HG03432 (cell line): Measurements from ENCODE around the gene EBF4.

Experiments
- ATAC-seq: cut with Tn5 transposase; IDR thresholded peaks from one replicate; pipeline ENCODE4 v1.9.1; 2021; ENCODE audit warnings: mild to moderate bottlenecking, moderate library complexity; ENCODE audit not compliant: unreplicated experiment

The EBF4 gene

DNA sequence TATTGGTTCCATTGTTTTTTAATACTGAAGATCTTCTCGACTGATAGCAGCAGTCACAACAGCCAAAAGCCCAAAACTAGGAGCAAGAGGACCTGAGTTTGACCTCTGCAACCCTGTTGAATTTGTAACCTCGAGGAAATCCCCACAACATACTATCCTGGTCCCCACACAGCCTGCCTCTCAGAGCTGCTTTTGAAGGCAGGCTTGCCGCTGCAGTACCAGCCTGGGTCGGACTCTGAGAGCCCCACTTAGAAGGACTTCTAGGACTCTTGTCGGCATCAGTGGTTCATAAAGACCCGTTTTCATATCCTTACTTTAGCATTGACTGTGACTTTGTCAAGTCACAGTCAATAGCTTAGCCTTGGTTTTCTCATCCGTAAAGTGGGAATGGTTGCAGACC is 49.3 kb downstream of the EBF4 start:
- ATAC-seq: no peak

DNA sequence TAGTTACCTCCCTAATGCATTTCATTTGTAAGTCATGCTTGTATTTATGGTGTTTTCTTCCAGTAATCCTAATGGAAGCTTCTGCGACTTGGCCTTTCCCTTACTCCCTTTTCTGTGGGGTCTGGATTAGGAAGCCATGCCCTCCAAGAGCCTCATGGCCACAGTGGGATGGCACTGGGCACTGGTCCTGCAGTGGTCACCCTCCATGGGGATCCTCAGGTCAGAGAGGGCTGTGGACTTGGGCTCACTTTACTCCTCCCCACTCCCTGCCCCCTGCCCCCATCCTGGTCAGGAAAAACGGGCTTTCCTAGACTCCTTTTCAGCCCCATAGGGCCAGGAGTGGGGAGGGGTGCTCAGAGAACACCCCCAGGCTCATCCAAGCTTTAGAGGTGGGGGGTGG is 49.9 kb downstream of the EBF4 start:
- no peak for ATAC-seq

DNA sequence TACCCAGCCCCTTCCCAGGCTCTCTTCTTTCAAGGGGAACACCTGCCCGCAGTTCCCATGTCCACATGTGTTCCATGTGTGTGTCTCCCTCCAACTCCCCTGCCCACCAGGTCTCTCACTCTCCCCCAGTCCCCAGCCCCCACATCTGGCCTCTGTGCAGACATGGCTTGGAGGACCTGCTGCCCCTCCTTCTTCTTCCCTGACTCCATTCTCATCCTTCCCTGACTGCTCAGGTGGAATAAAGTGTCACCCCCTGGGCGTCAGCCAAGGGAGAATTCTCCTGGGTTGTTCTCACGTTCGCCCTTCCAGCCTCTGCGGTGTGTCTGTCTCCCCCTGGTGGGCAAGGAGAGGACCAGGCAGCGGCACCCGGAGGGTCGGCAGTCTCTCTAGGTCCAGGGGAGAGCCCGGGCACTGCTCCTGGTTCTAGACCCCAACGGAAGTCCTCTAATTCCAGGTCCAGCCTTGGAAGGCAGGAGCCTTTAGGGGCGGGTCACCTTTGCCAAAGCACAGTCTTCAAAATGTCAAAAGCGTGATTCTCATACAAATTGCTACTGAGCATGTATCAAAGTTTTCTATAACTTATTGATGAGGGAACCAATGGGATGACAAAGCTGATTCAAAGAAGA is 50.5 kb downstream of the EBF4 start:
- ATAC-seq: no peak

DNA sequence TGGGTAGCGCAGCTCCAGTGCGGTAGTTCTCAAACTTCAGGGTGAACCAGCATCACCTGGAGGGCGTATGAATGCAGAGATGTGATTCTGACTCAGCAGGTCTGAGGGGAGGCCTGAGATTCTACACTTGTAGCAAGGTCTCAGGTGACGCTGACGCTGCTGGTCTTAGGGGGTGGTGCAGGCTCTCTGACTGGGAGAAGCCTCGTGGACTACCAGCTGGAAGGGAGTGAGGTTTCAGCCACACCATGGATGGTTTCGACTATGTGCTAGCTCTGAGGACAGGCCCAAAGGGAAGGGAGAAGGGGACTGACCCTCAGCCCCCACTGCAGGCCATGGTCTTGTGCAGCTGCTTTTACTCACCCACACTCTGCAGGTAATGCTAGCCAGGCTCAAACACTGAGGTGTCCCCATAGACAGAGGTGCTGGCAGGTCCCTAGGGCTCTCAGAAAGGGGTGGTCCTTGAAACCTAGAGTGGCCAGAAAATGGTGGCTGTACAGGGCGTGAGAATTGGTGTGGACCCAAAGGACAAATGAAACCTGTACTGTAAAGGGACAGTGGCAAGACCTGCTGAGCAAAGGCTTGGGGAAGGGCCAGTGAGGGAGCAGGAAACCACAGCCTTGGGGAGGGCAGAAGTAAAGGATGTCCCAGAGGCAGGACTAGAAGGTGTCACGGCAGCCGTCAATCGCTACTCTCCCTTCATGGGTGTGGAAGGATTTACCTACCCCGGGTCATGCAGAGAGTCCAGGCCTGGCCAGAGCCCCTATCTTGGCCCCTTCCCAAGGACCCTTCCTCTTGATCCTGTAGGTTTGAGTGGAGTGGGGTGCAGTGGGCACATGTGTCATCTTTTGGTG is 52.7 kb downstream of the EBF4 start:
- ATAC-seq: no peak

DNA sequence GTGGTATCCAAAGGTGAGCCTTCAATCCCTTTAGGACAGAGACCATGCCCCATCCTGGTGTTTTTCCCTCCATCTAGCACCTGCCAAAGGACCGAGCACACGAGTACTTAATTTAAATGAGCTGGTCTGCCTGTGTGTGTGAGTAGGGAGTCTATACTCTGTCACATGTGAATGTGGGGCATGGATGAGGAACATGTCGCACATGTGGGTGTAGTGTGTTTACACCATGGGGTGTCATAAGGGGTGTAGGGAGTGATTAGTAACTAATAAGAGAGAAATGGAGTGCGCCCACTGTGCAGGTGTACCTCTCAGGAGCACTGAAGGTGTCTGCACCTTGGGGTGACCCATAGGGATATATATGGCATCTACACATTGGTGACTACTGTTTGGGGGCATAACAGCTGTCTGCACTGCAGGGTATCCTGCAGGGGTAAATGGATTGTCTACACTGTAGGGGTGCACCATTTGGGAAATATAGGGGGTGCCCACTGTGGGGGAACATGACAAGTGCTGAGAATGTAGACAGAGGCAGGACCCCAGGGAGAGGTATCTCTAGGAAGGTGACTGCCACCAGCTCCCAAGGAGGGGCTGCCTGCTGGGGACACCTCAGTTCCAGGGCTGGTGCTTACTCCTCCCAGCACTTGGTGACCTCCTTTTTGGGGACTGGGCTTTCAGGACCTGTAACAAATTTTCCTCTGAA is 53.5 kb downstream of the EBF4 start:
- no peak for ATAC-seq

DNA sequence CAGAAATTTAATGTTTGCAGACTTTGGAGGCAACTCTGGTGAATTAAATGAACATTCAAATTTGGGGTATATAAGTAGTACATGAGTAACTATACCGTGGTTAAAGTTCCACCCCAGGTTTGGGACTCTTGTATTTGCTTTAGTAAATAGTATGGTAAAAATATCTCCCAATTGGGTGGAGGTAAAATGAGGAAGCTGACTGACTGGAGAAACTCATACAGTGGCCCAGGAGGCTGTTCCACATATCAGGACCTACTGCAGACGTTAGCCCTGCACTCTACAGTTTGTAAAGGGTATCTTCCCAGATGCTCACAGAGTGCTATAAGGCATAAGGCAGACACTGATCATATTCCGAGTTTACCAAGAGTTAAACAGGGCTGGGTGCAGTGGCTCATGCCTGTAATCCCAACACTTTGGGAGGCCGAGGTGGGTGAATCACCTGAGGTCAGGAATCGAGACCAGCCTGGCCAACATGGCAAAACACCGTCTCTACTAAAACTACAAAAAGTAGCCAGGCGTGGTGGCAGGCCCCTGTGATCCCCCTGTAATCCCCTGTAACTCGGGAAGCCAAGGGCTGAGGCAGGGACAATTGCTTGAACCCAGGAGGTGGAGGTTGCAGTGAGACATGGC is 54.2 kb downstream of the EBF4 start:
- no peak for ATAC-seq

DNA sequence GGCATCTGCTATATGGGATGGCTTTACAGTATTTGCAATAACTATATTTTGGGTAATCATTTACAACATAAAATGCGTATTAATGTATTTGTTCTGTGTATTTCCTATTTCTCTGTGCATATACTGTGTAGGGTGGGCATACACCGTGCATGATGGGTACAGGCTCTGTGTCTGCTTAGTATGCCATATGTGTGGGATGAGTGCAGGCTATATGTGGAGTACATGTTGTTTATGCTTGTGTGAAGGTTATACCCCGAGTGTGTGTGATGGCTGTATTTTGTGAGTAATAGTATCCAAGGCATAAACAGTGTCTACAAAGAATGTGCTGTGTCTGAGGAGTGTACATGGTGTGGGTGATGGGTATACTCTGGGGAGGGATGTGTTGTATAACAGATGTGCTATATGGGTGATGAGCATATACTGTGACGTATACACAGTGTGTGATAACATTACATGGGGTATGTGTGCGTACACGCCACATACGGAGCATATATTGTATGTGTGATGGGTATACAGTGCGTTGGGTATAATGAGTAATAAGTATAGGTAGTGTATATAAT is 55.2 kb downstream of the EBF4 start:
- no peak for ATAC-seq

DNA sequence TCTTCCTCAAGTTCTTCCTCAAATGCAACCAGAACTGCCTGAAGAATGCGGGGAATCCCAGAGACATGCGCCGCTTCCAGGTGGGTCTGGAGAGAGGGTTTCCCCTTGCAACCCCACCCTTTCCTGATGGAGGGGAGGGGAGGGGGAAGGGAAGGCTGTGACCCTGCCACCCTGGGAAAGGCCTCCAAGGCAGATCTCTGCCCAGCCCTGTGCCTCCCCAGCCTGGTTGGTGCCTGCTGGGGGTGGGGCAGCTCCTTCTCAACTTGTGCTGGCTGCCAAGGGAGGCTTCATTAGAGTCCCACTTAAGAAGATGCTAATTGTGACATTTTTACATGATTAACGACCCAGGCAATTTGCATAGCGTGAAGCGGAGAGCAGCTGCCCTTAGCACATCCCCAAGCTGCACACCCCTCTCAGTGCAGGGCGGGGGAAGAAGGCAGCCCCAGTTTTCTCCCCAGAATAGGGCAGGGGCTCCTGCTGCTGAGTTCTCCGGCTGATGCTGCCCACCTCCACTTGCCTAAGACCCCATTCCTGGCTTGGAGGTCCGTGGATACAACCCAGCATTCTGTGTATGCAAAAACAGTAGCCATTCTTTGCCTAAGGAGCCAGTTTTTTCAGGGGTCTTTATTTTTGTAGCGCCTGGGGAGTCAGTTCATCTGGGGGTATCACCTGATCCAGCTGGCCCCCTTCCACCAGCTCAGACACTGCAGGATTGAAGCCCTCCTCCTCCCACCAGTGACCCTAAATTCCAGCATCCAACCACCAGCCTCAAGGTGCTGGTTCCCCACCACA is 56.2 kb downstream of the EBF4 start:
- no peak for ATAC-seq

DNA sequence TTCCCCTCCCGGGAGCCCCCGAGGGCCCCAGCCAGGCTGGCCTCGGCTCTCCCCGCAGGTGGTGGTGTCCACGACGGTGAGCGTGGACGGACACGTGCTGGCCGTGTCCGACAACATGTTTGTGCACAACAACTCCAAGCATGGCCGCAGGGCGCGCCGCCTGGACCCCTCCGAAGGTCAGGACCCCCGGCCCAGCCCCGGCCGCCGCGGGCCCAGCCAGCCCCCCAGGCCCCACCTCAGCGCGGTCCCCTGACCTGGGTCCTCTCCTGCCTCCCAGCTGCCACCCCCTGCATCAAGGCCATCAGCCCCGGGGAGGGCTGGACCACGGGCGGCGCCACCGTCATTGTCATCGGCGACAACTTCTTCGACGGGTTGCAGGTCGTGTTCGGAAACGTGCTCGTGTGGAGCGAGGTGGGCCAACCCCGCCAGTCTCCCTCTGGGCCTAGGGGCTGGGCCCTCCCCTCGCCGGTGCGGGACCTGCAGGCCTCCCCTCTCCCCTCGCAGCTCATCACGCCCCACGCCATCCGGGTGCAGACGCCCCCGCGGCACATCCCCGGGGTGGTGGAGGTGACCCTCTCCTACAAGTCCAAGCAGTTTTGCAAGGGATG is 56.9 kb downstream of the EBF4 start:
- ATAC-seq: no peak

DNA sequence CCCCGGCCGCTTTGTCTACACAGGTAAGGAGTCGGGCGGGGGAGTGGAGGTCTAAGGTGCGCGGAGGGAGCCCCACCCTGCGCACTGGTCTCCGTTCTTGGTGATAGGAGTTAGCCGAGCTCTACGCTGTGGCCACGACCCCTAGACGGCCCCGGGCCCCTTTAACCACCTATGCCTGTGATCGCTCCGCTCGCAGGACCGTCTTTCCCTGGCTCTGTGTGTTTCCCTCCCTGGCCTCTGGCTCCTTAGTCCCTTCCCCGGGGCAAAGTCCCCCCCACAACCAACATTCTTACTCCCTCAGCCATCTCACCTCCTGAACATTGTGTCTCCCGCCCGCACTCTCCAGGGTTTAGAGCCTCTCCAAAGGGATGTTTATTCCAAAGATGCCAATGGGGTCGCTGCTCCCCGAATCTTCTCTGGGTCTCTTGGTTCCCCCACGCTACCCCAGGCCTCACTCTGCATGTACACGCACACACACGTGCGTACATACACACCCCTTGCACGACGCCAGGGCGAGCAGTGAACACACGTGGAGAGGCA is 57.4 kb downstream of the EBF4 start:
- no peak for ATAC-seq

DNA sequence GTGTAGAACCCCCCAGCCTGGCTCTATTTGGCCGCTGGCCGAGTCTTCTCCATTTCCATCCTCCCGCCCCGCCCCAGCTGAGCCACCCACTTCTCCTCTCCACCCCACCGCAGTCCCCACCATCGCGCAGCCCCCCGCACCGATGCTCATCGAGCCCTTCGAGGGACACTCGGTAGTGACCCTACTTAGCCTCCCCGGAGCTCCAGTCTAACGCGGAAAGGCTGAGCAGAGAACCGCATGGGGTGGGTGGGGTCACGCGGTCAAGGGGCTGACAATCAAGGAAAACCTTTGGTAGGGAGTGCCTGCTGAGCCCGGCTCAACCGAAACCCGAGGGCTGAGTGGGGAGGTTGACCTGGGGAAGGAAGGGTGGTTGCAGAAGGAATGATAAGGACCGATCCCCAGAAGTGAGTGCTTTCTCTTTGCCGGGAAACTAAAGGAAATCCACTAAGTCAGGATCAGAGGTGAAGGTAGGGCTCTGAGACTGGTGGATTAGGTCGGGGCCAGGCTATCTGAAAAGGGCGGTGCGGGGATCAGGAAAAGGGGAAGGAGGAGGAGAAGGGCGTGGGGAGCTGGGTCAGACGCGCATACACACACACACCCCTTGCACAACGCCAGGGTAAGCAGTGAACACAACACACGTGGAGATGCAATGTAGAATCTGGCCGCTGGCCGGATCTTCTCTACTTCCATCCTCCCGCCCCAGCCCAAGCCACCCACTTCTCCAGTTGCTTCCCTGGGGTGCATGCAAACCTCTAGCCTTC is 58.1 kb downstream of the EBF4 start:
- ATAC-seq: no peak

DNA sequence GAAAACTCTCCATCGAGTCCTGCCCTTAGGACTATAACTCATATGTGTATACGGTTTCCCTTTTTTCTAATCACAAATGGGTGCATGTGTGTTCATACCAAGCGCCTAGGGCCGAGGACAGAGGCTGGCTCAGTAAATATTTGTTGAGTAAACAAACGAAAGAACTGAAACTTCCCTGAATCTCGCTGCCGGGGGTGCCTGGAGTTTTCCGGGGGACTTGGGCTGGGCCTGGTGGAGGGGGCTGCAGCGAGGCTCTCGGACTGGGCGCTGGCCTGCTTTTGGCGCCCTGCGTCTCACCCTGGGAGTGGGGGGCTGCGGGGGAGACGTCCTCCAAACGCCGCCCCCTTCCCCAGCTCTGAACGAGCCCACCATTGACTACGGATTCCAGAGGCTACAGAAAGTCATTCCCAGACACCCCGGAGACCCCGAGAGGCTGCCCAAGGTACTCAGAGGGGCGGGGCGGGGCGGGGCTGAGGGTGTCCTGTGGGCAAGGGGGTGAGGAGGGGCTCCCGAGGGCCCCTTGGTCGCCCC is 58.8 kb downstream of the EBF4 start:
- no peak for ATAC-seq

DNA sequence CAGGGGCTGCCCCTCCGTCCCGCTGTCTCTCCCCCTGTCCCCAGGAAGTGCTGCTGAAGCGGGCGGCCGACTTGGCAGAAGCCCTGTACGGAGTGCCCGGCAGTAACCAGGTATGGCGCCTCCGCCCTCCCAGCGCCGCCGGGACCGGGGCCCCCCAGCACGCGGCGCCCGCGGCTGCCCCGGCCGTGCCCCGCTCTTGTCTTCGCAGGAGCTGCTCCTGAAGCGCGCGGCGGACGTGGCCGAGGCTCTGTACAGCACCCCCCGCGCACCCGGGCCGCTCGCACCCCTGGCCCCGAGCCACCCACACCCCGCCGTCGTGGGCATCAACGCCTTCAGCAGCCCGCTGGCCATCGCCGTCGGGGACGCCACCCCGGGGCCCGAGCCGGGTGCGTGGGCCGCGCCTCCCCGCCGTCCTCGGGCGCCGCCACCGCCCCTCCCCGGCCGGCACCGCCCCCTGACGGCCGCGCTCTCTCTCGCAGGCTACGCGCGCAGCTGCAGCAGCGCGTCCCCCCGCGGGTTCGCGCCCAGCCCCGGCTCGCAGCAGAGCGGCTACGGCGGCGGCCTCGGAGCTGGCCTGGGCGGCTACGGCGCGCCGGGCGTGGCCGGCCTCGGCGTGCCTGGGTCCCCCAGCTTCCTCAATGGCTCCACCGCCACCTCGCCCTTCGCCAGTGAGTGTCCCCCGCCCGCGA is 59.4 kb downstream of the EBF4 start:
- ATAC-seq: no peak

DNA sequence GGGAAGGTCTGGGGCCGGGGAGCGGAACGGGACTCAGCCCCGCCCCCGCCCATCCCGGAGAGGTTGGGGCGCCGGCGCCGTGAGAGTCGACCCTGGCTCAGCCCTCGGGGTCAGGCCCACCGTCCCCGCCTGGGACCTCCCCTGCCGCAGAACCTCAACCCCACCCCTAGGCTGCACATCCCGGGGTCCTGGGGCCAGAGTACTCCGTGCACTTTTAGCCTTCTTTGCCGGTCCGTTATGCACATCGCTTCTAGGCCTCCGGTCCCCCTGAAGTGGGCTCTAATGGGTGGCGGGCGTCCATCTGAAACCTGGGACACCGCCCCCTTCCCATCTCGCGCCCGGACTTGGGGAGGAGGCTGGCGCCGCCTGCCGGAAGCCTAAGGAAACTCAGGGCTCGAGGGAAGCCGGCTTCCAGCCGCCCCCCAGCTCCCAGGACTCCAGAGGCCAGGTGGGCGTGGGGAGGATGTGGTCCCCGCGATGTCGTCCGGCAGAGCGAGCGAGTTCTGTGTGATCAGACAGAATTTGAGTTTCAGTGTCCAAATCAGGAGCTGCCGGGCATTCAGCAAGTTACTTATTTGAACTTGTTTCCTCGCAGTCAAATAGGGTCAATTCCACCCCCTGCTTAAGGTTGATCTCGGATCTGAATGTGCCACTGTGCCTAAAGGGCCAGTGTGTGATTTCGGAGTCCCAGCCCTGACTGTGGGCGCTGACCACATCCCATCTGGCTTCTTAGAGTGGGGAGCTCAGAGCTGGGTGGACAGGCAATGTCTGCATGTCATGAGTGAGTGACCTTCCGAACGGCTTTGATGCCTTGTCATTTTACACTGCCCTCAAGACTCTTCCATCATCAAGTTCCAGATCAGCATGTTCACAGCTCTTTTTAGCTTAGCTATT is 60.2 kb downstream of the EBF4 start:
- no peak for ATAC-seq

DNA sequence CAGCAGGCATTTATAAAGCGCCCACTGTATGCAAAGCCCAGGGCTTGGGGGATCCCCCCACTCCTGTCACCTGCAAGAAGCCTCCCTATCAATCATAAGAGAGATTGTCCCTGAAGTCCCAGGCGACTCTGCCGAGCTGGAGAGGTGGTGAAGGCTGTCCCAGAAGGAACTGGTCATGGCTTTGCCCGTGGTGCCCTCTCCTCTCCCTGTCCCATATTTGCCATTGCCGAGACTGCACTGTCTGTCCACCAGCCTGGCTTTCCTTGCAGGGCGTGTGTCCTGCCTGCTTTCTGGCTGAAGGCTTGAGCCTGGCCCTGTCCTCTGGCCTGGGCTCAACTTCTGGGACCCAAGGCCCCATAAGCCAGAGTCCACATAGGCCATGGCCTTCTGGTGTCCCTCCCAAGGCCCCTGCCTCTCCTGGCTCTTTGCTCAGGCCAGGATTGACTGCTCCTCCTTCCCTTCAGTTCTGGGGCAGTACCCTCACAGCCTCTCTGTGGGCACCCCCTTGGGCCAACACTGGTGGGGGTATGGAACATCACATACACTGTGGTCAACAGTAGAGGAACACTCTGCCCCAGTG is 61.0 kb downstream of the EBF4 start:
- ATAC-seq: no peak

DNA sequence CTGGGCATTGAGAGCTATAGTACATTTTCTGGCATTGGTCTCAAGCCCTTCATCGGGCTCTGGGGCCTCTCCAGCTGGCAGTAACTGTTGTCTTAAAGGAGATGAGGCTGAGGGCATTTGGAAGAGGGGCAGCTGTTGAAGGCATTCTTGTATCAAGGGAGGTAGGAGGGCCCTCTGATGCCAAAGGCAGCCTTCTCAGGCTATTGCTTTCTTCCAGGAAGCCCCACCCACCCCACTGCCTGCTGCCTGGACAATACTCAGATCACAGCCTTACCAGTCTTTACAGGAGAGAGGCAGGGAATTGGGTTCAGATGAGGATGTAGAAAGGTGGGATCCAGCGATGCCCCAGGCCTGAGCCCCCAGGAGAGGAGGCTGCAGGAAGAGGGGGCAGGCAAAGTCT is 61.8 kb downstream of the EBF4 start:
- ATAC-seq: no peak
